Keratinocyte (primary cell): ENCODE measurements around the gene RFX7. TPM values are rescaled to one million over a fixed set of nuclear protein-coding genes. Genes with fewer than 3 reads are reported as not detected.

Experiments used
- DNase-seq: peaks from one replicate; pipeline ENCODE4 v3.0.0-alpha.2; 2011; ENCODE audit warnings: low read depth, missing footprints, low spot score
- FAIRE-seq: peaks from 2 replicates; lab custom pipeline; 2011; peaks lifted over from hg19 to GRCh38; lab: Jason Lieb, UNC
- H2AFZ ChIP-seq: 2 replicates; pipeline ENCODE4 v1.6.0; 2012; ENCODE audit warnings: low read length, control low read depth, inconsistent platforms; ENCODE audit not compliant: control insufficient read depth
- H3K27ac ChIP-seq: 2 replicates; pipeline ENCODE4 v1.5.1; 2011; ENCODE audit warnings: low read length; ENCODE audit not compliant: control insufficient read depth, insufficient read depth
- H3K27me3 ChIP-seq: 3 replicates; pipeline ENCODE4 v1.6.0; 2011; ENCODE audit warnings: low read length; ENCODE audit not compliant: control insufficient read depth, insufficient read depth; ENCODE audit errors: extremely low read depth
- H3K36me3 ChIP-seq, 2 experiments: 2 replicates in 1 of 2; 3 replicates in 1 of 2; pipeline ENCODE4 v1.5.1; 2011; ENCODE audit warnings: low read length in 2 of 2, mild to moderate bottlenecking in 1 of 2; ENCODE audit not compliant: control insufficient read depth in 2 of 2, insufficient read depth in 2 of 2; ENCODE audit errors: extremely low read depth in 1 of 2
- H3K4me1 ChIP-seq: 3 replicates; pipeline ENCODE4 v1.5.1; 2011; ENCODE audit warnings: low read length; ENCODE audit not compliant: control insufficient read depth, insufficient read depth; ENCODE audit errors: extremely low read depth
- H3K4me2 ChIP-seq: 3 replicates; pipeline ENCODE4 v1.6.0; 2011; ENCODE audit warnings: low read depth, low read length; ENCODE audit not compliant: control insufficient read depth, insufficient read depth; ENCODE audit errors: extremely low read depth
- H3K4me3 ChIP-seq, 3 experiments: fragments of 200-600 bp in 1 of 3; sonication (generic) in 1 of 3; 2 replicates in 2 of 3; 3 replicates in 1 of 3; pipeline ENCODE4 v1.5.1; 2011 to 2016; ENCODE audit warnings: low read length in 3 of 3, mild to moderate bottlenecking in 3 of 3, control low read depth in 2 of 3, inconsistent platforms in 1 of 3, low read depth in 1 of 3, mixed read lengths in 1 of 3, mixed run types in 1 of 3, moderate library complexity in 1 of 3; ENCODE audit not compliant: control insufficient read depth in 2 of 3, insufficient read depth in 2 of 3; ENCODE audit errors: extremely low read depth in 1 of 3
- H3K79me2 ChIP-seq: 2 replicates; pipeline ENCODE4 v1.6.0; 2012; ENCODE audit warnings: low read length; ENCODE audit not compliant: control insufficient read depth, insufficient read depth
- H3K9ac ChIP-seq: 3 replicates; pipeline ENCODE4 v1.6.0; 2011; ENCODE audit warnings: low read length; ENCODE audit not compliant: control insufficient read depth, insufficient read depth; ENCODE audit errors: extremely low read depth
- H3K9me1 ChIP-seq: 3 replicates; pipeline ENCODE4 v1.6.0; 2011; ENCODE audit warnings: low read length; ENCODE audit not compliant: control insufficient read depth, insufficient read depth; ENCODE audit errors: extremely low read depth
- H3K9me3 ChIP-seq: 2 replicates; pipeline ENCODE4 v1.5.1; 2012; ENCODE audit warnings: low read depth, low read length; ENCODE audit not compliant: control insufficient read depth
- H4K20me1 ChIP-seq: 3 replicates; pipeline ENCODE4 v1.6.0; 2011; ENCODE audit warnings: low read length; ENCODE audit not compliant: control insufficient read depth, insufficient read depth; ENCODE audit errors: extremely low read depth
- EZH2 ChIP-seq: IDR thresholded peaks from one replicate; pipeline ENCODE4 v1.6.1; 2012; ENCODE audit warnings: inconsistent platforms, mild to moderate bottlenecking, low read length, moderate library complexity
- dilution Hi-C: fragments of 300-500 bp; cut with MboI; formaldehyde crosslinking; loops from one replicate; pipeline ENCODE4 v1.7.0; 2020; ENCODE audit warnings: low sequenced_read_pairs; ENCODE audit not compliant: extremely low pct_ligation_motif_present
- polyA plus RNA-seq, 5 experiments: library from polyadenylated mRNA; depleted of rRNA in 3 of 5; stranded (reverse) in 3 of 5; stranded (forward) in 1 of 5; unstranded in 1 of 5; fragments of >200 nt; gene quantifications; 1 replicate in 1 of 5; 2 replicates in 3 of 5; 3 replicates in 1 of 5; pipeline versions ENCODE4 v1.2.1 to v1.2.3, GENCODE V29; 2011 to 2012; ENCODE audit warnings: missing spikeins in 2 of 5, low read depth in 1 of 5, low replicate concordance in 1 of 5
- TF ChIP-seq, protein P1 (sequence below), 3 experiments: IDR thresholded peaks in 1 of 3; conservative IDR thresholded peaks in 1 of 3; optimal IDR thresholded peaks in 1 of 3; 2 replicates in 2 of 3; 3 replicates in 1 of 3; pipeline versions ENCODE3 to v1.5.1; 2011; ENCODE audit warnings: low read length in 3 of 3, mild to moderate bottlenecking in 3 of 3, moderate library complexity in 2 of 3, control low read depth in 1 of 3, inconsistent platforms in 1 of 3; ENCODE audit not compliant: insufficient read depth in 2 of 3; ENCODE audit errors: extremely low read depth in 1 of 3

Gene RFX7
- polyA plus RNA-seq, 1 donor (not counting 4 experiments of a cell fraction or from before 2014, with no cell fraction given): 16.3 TPM

DNA sequence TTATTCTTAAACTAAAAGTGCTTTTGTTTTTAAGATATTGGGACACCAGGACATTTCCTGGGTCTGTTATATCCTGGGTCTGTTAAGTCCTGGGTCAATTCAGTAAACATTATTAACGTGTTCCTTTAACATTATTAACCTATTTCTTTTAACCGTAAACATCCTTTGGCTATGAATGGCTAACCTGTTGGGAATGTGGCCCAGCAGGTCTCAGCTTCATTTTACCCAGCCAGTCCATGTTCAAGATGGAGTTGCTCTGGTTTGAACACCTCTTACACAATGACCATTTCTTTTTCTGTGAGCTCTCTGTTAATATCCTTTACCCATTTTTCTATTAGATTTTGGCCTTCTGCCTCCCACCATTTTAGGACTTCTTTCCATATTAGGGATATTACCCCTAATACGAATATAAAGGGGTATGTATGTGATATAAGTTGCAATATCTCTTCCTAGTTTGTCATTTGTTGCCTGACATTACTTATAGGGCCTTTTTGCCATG is 161.4 kb downstream of the RFX7 start:
- Histone ChIP-seq H3K9me3 (no peaks in the 10 kb centered on the region), H2AFZ (peak overlapping the region; percentile 52), H4K20me1 (no peaks in the 10 kb centered on the region), H3K79me2 (no peaks in the 10 kb centered on the region), H3K27me3 (no peaks in the 10 kb centered on the region), H3K9me1 (no peaks in the 10 kb centered on the region), H3K4me3 (no peak overlapping the region), H3K4me2 (peak overlapping the region; percentile 32), H3K9ac (no peak overlapping the region), H3K27ac (no peak overlapping the region), H3K4me1 (peaks cover 9% of the 10 kb centered on the region), H3K36me3 (no peaks in the 10 kb centered on the region)
- TF ChIP-seq, protein P1, sequence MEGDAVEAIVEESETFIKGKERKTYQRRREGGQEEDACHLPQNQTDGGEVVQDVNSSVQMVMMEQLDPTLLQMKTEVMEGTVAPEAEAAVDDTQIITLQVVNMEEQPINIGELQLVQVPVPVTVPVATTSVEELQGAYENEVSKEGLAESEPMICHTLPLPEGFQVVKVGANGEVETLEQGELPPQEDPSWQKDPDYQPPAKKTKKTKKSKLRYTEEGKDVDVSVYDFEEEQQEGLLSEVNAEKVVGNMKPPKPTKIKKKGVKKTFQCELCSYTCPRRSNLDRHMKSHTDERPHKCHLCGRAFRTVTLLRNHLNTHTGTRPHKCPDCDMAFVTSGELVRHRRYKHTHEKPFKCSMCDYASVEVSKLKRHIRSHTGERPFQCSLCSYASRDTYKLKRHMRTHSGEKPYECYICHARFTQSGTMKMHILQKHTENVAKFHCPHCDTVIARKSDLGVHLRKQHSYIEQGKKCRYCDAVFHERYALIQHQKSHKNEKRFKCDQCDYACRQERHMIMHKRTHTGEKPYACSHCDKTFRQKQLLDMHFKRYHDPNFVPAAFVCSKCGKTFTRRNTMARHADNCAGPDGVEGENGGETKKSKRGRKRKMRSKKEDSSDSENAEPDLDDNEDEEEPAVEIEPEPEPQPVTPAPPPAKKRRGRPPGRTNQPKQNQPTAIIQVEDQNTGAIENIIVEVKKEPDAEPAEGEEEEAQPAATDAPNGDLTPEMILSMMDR (optimal IDR thresholded peaks at IDR 0.05 in 1 of 3, IDR thresholded peaks at IDR 0.05 in 1 of 3, conservative IDR thresholded peaks at IDR 0.05 in 1 of 3; ENCODE audit: extremely low read depth in 1 of 3, insufficient read depth in 2 of 3, low read length in 3 of 3): no peak
- no peak for TF ChIP-seq EZH2
- dilution Hi-C loops: no loop called here
- FAIRE-seq (peak; percentile 73), DNase-seq (no peak)

DNA sequence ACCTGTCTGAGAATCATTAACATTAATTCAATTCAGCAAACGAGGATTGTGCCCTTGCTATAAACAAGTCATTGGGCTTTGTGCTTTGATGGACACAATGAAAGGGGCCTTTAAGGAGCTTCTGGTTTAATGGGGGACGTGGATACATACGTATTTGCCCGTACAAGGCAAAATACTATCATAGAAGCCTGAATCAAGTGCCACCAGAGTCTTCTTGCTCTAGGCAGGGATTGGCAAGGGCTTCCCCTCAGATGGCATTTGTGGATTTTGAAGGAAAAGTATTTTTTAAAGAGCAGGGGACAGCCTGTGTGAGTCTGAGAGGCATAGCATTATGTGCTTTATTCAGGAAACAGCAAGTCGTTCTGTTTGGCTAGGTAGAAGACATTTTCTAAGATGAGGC is 166.6 kb downstream of the RFX7 start:
- no peaks in the 10 kb centered on the region for H3K79me2 ChIP-seq
- no peaks in the 10 kb centered on the region for H3K9me1 ChIP-seq
- no peak overlapping the region for H3K4me3 ChIP-seq
- H3K4me2 ChIP-seq: no peak overlapping the region
- no peaks in the 10 kb centered on the region for H4K20me1 ChIP-seq
- DNase-seq (no peak), FAIRE-seq (no peak)
- dilution Hi-C loops: no loop called here
- no peak overlapping the region for H2AFZ ChIP-seq
- no peaks in the 10 kb centered on the region for H3K9me3 ChIP-seq
- peaks cover 3% of the 10 kb centered on the region for H3K4me1 ChIP-seq
- no peaks in the 10 kb centered on the region for H3K36me3 ChIP-seq
- H3K27ac ChIP-seq: no peak overlapping the region
- no peak overlapping the region for H3K9ac ChIP-seq
- H3K27me3 ChIP-seq: no peaks in the 10 kb centered on the region
- TF ChIP-seq, protein P1 (optimal IDR thresholded peaks at IDR 0.05 in 1 of 3, IDR thresholded peaks at IDR 0.05 in 1 of 3, conservative IDR thresholded peaks at IDR 0.05 in 1 of 3; ENCODE audit: extremely low read depth in 1 of 3, insufficient read depth in 2 of 3, low read length in 3 of 3): no peak
- TF ChIP-seq EZH2: no peak
